GM18858 (cell line): ENCODE data around the gene HOATZ.

Experiments
- ATAC-seq: cut with Tn5 transposase; IDR thresholded peaks from one replicate; pipeline ENCODE4 v1.9.1; 2021; ENCODE audit not compliant: unreplicated experiment

HOATZ gene

GRCh38 chr11:111548525-111548924 is 33.9 kb downstream of the HOATZ start:
- no peak for ATAC-seq

GRCh38 chr11:111549196-111549868 is 34.8 kb downstream of the HOATZ start:
- no peak for ATAC-seq

- no peak for ATAC-seq
Observed at GRCh38 chr11:111549869-111550203, 35.3 kb downstream of the HOATZ start.

GRCh38 chr11:111550258-111550657 is 35.7 kb downstream of the HOATZ start:
- no peak for ATAC-seq

GRCh38 chr11:111554532-111554931 is 40.0 kb downstream of the HOATZ start:
- ATAC-seq = no peak

- ATAC-seq = no peak
Observed at GRCh38 chr11:111555255-111555654, 40.7 kb downstream of the HOATZ start.

- ATAC-seq = no peak
Observed at GRCh38 chr11:111557425-111558111, 43.0 kb downstream of the HOATZ start.

GRCh38 chr11:111559800-111560464 is 45.4 kb downstream of the HOATZ start:
- ATAC-seq = no peak

- ATAC-seq = no peak
Observed at GRCh38 chr11:111560800-111561199, 46.2 kb downstream of the HOATZ start.

GRCh38 chr11:111561306-111561705 is 46.7 kb downstream of the HOATZ start:
- ATAC-seq = no peak

- ATAC-seq = no peak
Observed at GRCh38 chr11:111561791-111562325, 47.3 kb downstream of the HOATZ start.

- ATAC-seq = no peak
Observed at GRCh38 chr11:111562692-111563389, 48.3 kb downstream of the HOATZ start.

GRCh38 chr11:111565114-111565720 is 50.6 kb downstream of the HOATZ start:
- ATAC-seq = no peak

GRCh38 chr11:111566324-111566723 is 51.7 kb downstream of the HOATZ start:
- no peak for ATAC-seq

- ATAC-seq = no peak
Observed at GRCh38 chr11:111569476-111569875, 54.9 kb downstream of the HOATZ start.

GRCh38 chr11:111570796-111571195 is 56.2 kb downstream of the HOATZ start:
- ATAC-seq = no peak

GRCh38 chr11:111571829-111572501 is 57.4 kb downstream of the HOATZ start:
- no peak for ATAC-seq

- ATAC-seq = no peak
Observed at GRCh38 chr11:111572581-111572980, 58.0 kb downstream of the HOATZ start.

- no peak for ATAC-seq
Observed at GRCh38 chr11:111573821-111574249, 59.3 kb downstream of the HOATZ start.
